ENCODE data around the gene PUS7.

The PUS7 gene, protein sequence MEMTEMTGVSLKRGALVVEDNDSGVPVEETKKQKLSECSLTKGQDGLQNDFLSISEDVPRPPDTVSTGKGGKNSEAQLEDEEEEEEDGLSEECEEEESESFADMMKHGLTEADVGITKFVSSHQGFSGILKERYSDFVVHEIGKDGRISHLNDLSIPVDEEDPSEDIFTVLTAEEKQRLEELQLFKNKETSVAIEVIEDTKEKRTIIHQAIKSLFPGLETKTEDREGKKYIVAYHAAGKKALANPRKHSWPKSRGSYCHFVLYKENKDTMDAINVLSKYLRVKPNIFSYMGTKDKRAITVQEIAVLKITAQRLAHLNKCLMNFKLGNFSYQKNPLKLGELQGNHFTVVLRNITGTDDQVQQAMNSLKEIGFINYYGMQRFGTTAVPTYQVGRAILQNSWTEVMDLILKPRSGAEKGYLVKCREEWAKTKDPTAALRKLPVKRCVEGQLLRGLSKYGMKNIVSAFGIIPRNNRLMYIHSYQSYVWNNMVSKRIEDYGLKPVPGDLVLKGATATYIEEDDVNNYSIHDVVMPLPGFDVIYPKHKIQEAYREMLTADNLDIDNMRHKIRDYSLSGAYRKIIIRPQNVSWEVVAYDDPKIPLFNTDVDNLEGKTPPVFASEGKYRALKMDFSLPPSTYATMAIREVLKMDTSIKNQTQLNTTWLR

DNA sequence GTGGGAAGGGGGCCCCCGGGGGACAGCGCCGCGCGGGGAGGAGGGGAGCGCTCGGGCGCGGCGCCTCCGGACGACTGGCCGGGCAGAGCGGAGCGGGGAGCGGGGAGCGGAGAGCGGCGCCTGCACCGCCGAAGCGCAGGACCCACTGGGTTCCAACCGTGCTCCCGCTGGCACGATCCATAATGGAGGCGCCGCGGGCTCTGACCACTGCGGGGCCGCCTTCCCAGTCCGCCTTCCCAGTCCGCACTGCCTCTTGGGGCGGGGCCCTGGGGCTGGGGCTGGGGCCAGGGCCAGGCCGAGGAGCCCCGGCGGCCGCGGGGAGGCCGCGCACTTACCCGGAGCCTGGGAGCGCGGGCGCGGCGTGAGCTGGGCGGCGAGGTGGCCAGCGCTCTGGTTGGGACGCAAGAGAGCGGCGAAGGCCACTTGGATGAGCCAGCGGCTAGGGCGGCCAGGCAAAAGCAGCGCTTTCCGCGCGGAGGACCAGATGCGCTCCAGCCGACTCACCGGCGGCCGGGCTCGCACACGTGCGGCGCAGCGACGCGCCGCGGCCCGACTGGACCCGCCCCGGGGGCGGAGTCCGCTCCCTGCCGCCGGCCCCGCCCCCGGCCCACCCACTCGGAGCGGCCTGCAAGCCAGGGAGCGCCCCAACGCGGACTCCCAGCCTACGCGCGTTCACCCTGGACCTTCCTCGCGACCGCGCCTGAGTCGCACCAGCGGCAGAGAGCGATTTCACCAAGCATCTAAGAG, at the start of gene PUS7:
TSS of gene PUS7 (minus strand) at position 555 of the 747 bp plus-strand sequence. CDS start 13,759 bp downstream, outside the sequence.
- H3K79me2 ChIP-seq (ENCODE audit: control insufficient read depth, insufficient read depth, low read length, unreplicated experiment) = peaks cover 39% of the 10 kb centered on the region
- H2AFZ ChIP-seq (ENCODE audit: low read length, unreplicated experiment) = peak within 1 kb of the TSS; percentile 93
- peak within 1 kb of the TSS; percentile 82 for H3K27ac ChIP-seq (ENCODE audit: low read depth, low read length)
- H3K4me1 ChIP-seq (ENCODE audit: control insufficient read depth, insufficient read depth, low read length, unreplicated experiment) = no peaks in the 10 kb centered on the region
- peak within 1 kb of the TSS; percentile 91 for H3K4me3 ChIP-seq (ENCODE audit: low read depth, low read length)
- no peaks in the 10 kb centered on the region for H3K27me3 ChIP-seq (ENCODE audit: insufficient read depth, low read length)
- H3K36me3 ChIP-seq (ENCODE audit: insufficient read depth, low read length) = peaks cover 5% of the 10 kb centered on the region; the same call in 1 of the 2 replicates

DNA sequence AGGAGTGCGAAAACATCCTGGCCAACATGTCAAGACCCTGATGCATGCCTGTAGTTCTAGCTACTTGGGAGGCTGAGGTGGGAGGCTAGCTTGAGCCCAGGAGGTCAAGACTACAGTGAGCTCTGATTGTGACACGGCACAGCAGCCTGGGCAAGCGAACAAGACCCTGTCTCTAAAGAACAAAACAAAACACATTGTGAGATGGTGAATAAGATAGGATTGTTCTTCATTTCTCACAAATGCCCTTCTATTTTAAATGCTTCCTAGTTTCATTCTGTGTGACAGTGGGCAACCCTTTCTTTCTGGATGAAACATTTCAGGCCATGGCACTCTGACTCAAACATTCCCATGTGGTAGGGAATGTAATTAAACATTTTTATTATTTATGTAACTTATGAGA, 45.8 kb upstream of the PUS7 start:
- H3K36me3 ChIP-seq (ENCODE audit: insufficient read depth, low read length) = peaks cover 21% of the 10 kb centered on the region
- H3K27me3 ChIP-seq (ENCODE audit: insufficient read depth, low read length) = no peaks in the 10 kb centered on the region
- no peak overlapping the region for H3K4me3 ChIP-seq (ENCODE audit: low read depth, low read length)
- no peaks in the 10 kb centered on the region for H3K79me2 ChIP-seq (ENCODE audit: control insufficient read depth, insufficient read depth, low read length, unreplicated experiment)
- no peak overlapping the region for H2AFZ ChIP-seq (ENCODE audit: low read length, unreplicated experiment)
- no peak overlapping the region for H3K27ac ChIP-seq (ENCODE audit: low read depth, low read length)
- H3K4me1 ChIP-seq (ENCODE audit: control insufficient read depth, insufficient read depth, low read length, unreplicated experiment) = no peaks in the 10 kb centered on the region

DNA sequence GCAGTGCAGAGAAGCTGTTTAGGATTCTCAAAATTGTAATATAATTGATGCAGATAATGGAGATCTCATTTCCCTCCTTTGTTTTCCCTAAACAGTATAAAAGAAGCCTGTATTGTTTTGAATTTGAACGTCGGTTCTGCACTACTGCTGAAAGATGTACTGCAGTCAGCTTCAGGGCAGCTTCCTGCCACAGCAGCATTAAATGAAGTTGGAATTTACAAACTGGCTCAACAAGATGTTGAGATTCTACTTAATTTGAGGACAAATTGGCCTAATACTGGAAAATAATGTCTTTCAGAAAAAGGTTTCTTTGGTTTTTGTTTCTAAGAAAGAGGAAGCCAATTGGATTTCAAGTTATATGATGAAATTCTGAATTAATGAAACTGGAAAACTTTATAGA, 45.0 kb upstream of the PUS7 start:
- Histone ChIP-seq H2AFZ (ENCODE audit: low read length, unreplicated experiment) (no peak overlapping the region), H3K36me3 (ENCODE audit: insufficient read depth, low read length) (peaks cover 21% of the 10 kb centered on the region), H3K27ac (ENCODE audit: low read depth, low read length) (no peak overlapping the region), H3K79me2 (ENCODE audit: control insufficient read depth, insufficient read depth, low read length, unreplicated experiment) (no peaks in the 10 kb centered on the region), H3K27me3 (ENCODE audit: insufficient read depth, low read length) (no peaks in the 10 kb centered on the region), H3K4me3 (ENCODE audit: low read depth, low read length) (no peak overlapping the region), H3K4me1 (ENCODE audit: control insufficient read depth, insufficient read depth, low read length, unreplicated experiment) (no peaks in the 10 kb centered on the region)

DNA sequence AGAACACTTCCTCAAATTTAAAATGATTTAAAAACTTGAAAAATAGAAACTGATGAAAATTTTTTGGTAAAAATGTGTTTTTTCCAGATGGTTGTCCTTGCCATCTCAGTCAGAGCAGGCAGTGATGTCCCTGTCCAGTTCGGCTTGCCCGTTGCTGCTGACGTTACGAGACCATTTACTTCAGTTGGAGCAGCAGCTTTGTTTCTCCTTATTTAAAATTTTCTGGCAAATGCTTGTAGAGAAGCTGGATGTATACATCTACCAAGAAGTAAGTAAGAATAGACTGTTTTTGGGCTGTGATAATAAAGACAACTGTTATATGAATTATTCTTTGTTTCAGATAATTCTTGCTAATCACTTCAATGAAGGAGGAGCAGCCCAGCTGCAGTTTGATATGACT, 43.1 kb upstream of the PUS7 start:
- Histone ChIP-seq H3K79me2 (ENCODE audit: control insufficient read depth, insufficient read depth, low read length, unreplicated experiment) (no peaks in the 10 kb centered on the region), H3K27ac (ENCODE audit: low read depth, low read length) (no peak overlapping the region), H3K36me3 (ENCODE audit: insufficient read depth, low read length) (peaks cover 23% of the 10 kb centered on the region), H3K4me1 (ENCODE audit: control insufficient read depth, insufficient read depth, low read length, unreplicated experiment) (no peaks in the 10 kb centered on the region), H3K4me3 (ENCODE audit: low read depth, low read length) (no peak overlapping the region), H2AFZ (ENCODE audit: low read length, unreplicated experiment) (no peak overlapping the region), H3K27me3 (ENCODE audit: insufficient read depth, low read length) (no peaks in the 10 kb centered on the region)

DNA sequence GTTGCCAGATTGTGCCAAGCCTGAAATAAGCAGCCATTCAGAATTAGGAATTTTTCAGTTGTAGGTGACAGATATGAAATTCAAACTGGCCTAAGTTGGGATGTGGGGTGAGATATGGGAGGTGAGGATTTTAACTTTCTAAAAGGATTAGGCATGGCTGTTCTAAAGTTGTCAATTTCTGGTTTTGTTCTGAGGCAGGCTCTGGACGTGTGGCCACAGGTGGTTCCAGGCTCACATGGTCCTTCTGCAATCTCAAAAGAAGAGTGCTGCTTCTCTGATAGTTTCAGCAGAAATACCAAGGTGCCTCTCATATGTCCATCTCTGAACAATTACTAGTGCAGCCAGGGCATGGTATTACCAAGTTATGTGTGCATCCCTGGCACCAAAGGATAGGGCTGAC, 37.9 kb upstream of the PUS7 start:
- Histone ChIP-seq H3K79me2 (ENCODE audit: control insufficient read depth, insufficient read depth, low read length, unreplicated experiment) (no peaks in the 10 kb centered on the region), H3K36me3 (ENCODE audit: insufficient read depth, low read length) (peaks cover 23% of the 10 kb centered on the region), H3K4me3 (ENCODE audit: low read depth, low read length) (no peak overlapping the region), H2AFZ (ENCODE audit: low read length, unreplicated experiment) (no peak overlapping the region), H3K4me1 (ENCODE audit: control insufficient read depth, insufficient read depth, low read length, unreplicated experiment) (no peaks in the 10 kb centered on the region), H3K27ac (ENCODE audit: low read depth, low read length) (no peak overlapping the region), H3K27me3 (ENCODE audit: insufficient read depth, low read length) (no peaks in the 10 kb centered on the region)

DNA sequence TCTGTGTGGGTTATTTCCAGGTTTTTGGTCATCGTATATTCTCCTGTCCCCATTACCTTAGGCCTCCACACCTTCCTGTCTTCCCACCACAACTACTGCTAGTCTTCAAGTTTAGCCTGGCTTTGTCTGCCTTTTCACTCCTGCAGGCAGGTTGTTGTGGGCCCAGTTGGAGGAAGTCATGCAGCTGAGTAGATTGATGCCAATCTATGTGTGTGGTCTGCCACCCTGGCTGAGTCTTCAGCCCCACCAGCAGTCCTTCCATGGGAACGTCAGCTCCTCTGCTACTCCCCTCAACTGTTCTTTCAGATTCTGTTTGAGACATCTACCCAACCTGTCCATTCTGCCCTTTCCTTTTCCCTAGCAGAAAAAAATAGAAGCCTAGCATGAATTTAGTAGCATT, 16.3 kb upstream of the PUS7 start:
- Histone ChIP-seq H3K36me3 (ENCODE audit: insufficient read depth, low read length) (peaks cover 25% of the 10 kb centered on the region), H3K4me1 (ENCODE audit: control insufficient read depth, insufficient read depth, low read length, unreplicated experiment) (peaks cover 9% of the 10 kb centered on the region), H3K27me3 (ENCODE audit: insufficient read depth, low read length) (no peaks in the 10 kb centered on the region), H3K4me3 (ENCODE audit: low read depth, low read length) (no peak overlapping the region), H3K27ac (ENCODE audit: low read depth, low read length) (no peak overlapping the region), H2AFZ (ENCODE audit: low read length, unreplicated experiment) (no peak overlapping the region), H3K79me2 (ENCODE audit: control insufficient read depth, insufficient read depth, low read length, unreplicated experiment) (peaks cover 9% of the 10 kb centered on the region)

DNA sequence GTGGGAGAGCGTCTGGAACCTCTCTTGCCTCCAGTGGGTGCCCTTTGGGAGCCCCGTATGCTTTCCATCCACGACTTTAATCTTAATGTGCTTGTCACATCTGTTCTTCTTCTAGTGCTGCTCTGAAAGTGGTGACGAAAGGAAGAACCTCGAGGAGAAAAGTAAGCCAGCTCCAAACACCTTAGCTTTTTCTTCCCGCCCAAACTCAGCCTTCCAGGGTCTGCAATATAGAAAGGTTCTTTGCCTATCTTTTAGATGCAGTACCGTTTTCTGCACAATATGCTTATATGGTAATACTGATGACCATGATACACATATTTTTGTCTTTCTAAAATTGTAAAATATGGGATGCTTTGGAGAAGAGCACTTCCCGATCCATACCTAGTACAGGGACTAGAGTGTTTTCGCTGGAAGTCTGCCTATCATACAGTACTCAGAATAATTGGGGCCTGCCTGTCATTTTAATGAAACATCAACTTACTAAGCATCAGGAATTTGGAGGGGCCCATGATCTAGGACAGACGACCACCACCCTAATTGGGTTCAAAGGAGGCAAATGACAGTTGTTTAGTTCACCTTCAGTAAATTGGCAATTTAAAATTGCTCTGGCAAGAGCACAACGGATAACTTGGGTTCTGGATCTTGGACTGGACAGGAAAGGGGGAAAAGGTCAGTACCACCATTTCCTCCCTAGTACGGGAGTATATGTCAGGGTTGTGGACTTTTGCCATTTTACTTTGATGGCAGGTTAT, 10.8 kb upstream of the PUS7 start:
- Histone ChIP-seq H2AFZ (ENCODE audit: low read length, unreplicated experiment) (peak overlapping the region; percentile 94), H3K4me3 (ENCODE audit: low read depth, low read length) (peak overlapping the region; percentile 89), H3K27me3 (ENCODE audit: insufficient read depth, low read length) (no peaks in the 10 kb centered on the region), H3K79me2 (ENCODE audit: control insufficient read depth, insufficient read depth, low read length, unreplicated experiment) (peaks cover 22% of the 10 kb centered on the region), H3K4me1 (ENCODE audit: control insufficient read depth, insufficient read depth, low read length, unreplicated experiment) (peaks cover 13% of the 10 kb centered on the region), H3K36me3 (ENCODE audit: insufficient read depth, low read length) (peaks cover 6% of the 10 kb centered on the region; the same call in 1 of the 2 replicates), H3K27ac (ENCODE audit: low read depth, low read length) (no peak overlapping the region)

DNA sequence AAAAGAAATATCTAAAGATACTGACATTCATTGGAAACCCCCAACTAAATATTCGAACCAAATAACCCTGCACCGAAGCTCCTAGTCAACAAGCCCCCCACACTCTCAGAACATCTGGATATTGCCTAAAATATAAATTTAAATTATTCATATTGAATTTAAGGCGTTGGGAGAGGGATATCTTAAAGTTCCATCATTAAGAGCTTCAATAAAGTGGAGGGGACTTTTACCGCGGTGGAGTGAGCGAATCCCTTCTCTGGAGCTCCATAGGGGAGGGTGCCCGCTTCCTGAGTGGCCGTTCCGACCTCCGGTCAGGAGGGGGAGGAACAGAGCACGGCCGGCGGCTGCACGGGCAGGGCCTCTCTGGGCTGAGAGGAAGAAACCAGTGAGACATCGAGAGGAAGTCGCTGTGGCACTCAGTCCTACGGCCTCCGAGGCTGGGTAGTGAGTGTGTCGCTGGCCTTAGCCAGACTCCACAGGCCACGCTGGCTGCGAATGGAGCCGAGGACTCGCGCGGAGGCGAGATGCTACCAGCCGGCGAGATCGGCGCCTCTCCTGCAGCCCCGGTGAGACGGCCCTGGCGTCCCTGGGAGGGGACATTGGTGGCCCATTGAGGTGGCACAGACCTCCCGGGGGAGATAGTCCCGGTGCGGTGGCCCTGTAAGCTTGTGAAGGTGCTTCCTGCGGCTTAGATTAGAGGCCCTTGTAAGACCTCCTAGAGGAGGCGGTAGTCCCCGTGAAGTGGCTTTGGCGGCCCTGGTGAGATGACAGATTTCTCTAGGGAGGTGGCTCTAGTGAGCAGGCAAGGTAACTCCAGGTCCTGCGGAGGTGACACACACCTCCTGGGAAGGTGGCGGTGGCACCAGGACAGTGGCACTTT, 10.0 kb upstream of the PUS7 start, which contains the start of gene RINT1:
TSS of gene RINT1 (plus strand) at position 410 of the 880 bp plus-strand sequence. CDS start at position 525, 115 bp downstream.
- H3K27me3 ChIP-seq (ENCODE audit: insufficient read depth, low read length) = no peaks in the 10 kb centered on the region
- peaks cover 6% of the 10 kb centered on the region; the same call in 1 of the 2 replicates for H3K36me3 ChIP-seq (ENCODE audit: insufficient read depth, low read length)
- peak within 1 kb of the TSS; percentile 89 for H3K4me3 ChIP-seq (ENCODE audit: low read depth, low read length)
- H2AFZ ChIP-seq (ENCODE audit: low read length, unreplicated experiment) = peak within 1 kb of the TSS; percentile 94
- H3K79me2 ChIP-seq (ENCODE audit: control insufficient read depth, insufficient read depth, low read length, unreplicated experiment) = peaks cover 22% of the 10 kb centered on the region
- peak within 1 kb of the TSS; percentile 17; the same call in 1 of the 2 replicates for H3K27ac ChIP-seq (ENCODE audit: low read depth, low read length)
- H3K4me1 ChIP-seq (ENCODE audit: control insufficient read depth, insufficient read depth, low read length, unreplicated experiment) = peaks cover 13% of the 10 kb centered on the region

DNA sequence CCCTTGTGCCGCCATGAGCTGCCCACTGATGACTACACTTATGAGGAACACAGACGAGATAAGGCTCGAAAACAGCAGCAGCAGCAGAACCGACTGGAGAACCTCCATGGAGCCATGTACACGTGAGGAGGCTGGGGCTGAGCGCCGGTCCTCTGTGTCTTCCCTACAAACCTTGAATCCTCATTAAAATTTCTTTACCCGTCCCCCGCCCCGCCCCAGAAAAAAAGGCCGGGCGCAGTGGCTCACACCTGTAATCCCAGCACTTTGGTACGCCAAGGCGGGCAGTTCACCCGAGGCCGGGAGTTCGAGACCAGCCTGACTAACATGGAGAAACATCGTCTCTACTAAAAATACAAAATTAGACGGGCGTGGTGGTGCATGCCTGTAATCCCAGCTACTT, 8.5 kb upstream of the PUS7 start:
- Histone ChIP-seq H3K4me3 (ENCODE audit: low read depth, low read length) (no peak overlapping the region), H3K27me3 (ENCODE audit: insufficient read depth, low read length) (no peaks in the 10 kb centered on the region), H2AFZ (ENCODE audit: low read length, unreplicated experiment) (no peak overlapping the region), H3K79me2 (ENCODE audit: control insufficient read depth, insufficient read depth, low read length, unreplicated experiment) (peaks cover 22% of the 10 kb centered on the region), H3K36me3 (ENCODE audit: insufficient read depth, low read length) (peaks cover 1% of the 10 kb centered on the region; the same call in 1 of the 2 replicates), H3K27ac (ENCODE audit: low read depth, low read length) (no peak overlapping the region), H3K4me1 (ENCODE audit: control insufficient read depth, insufficient read depth, low read length, unreplicated experiment) (peaks cover 13% of the 10 kb centered on the region)

All from ACC112 (cell line).